GM21528 (cell line): Measurements from ENCODE around the gene ESYT1.
"Not testable (repeated sequence)": the region's sequence is repeated elsewhere in the genome, so short reads cannot be mapped to it uniquely, and the experiment has no call there.

Experiments
- ATAC-seq: cut with Tn5 transposase; IDR thresholded peaks from one replicate; pipeline ENCODE4 v1.9.1; 2021; ENCODE audit warnings: mild to moderate bottlenecking, moderate library complexity; ENCODE audit not compliant: unreplicated experiment, low FRiP score

Gene ESYT1

GRCh38 chr12:56104109-56104814 lies 23.8 kb upstream of the ESYT1 start, which contains the start of gene PA2G4:
Gene PA2G4 (plus strand): TSS chr12:56104559. CDS start chr12:56104738, 179 bp downstream.
- peak; percentile 91 for ATAC-seq

- ATAC-seq, result peak; percentile 31
Measured at GRCh38 chr12:56104815-56105608, 23.1 kb upstream of the ESYT1 start.

- ATAC-seq, result no peak
Measured at GRCh38 chr12:56105609-56105902, 22.5 kb upstream of the ESYT1 start.

GRCh38 chr12:56107242-56107641 lies 20.8 kb upstream of the ESYT1 start:
- no peak for ATAC-seq

- ATAC-seq, result no peak
Measured at GRCh38 chr12:56110571-56110970, 17.5 kb upstream of the ESYT1 start.

- ATAC-seq, result no peak
Measured at GRCh38 chr12:56114084-56114483, 14.0 kb upstream of the ESYT1 start.

GRCh38 chr12:56115329-56115728 lies 12.7 kb upstream of the ESYT1 start:
- no peak for ATAC-seq

- ATAC-seq, result peak; percentile 53
Measured at GRCh38 chr12:56116267-56117081, 11.6 kb upstream of the ESYT1 start, which contains the start of gene RPL41. Gene RPL41 (plus strand): TSS chr12:56116633.

GRCh38 chr12:56117082-56117706 lies 10.9 kb upstream of the ESYT1 start:
- not testable (repeated sequence) for ATAC-seq

- ATAC-seq, result peak; percentile 76
Measured at GRCh38 chr12:56117778-56118687, 10.0 kb upstream of the ESYT1 start, which contains the start of gene ZC3H10. Gene ZC3H10 (plus strand): TSS chr12:56118266. CDS start chr12:56120563, 2,297 bp downstream.

- peak; percentile 5 for ATAC-seq
Measured at GRCh38 chr12:56118688-56119357, 9.2 kb upstream of the ESYT1 start.

GRCh38 chr12:56119361-56119796 lies 8.7 kb upstream of the ESYT1 start:
- ATAC-seq, result no peak

- no peak for ATAC-seq
Measured at GRCh38 chr12:56120158-56120846, 7.8 kb upstream of the ESYT1 start.

- ATAC-seq, result no peak
Measured at GRCh38 chr12:56121204-56121870, 6.7 kb upstream of the ESYT1 start.

GRCh38 chr12:56122637-56123036 lies 5.4 kb upstream of the ESYT1 start:
- no peak for ATAC-seq

GRCh38 chr12:56124133-56124532 lies 3.9 kb upstream of the ESYT1 start:
- no peak for ATAC-seq

- no peak for ATAC-seq
Measured at GRCh38 chr12:56126732-56127239, 1.3 kb upstream of the ESYT1 start.

- no peak for ATAC-seq
Measured at GRCh38 chr12:56127485-56127887, 581 bp upstream of the ESYT1 start.
